Skeletal muscle tissue (tissue), 4 donors: ENCODE results near the gene CELF4. TPM values are rescaled to one million over a fixed set of nuclear protein-coding genes. Genes with fewer than 3 reads are reported as not detected.
"Not testable (repeated sequence)": the region's sequence is repeated elsewhere in the genome, so short reads cannot be mapped to it uniquely, and the experiment has no call there.

Experiments used
- H3K27ac ChIP-seq: one replicate; pipeline ENCODE4 v1.7.0; 2013; ENCODE audit warnings: mild to moderate bottlenecking, low read depth, low read length, inconsistent platforms
- H3K27me3 ChIP-seq, 3 donors: one replicate each; pipeline ENCODE4 v1.7.0; 2013; ENCODE audit warnings: low read length in 3 of 3; ENCODE audit not compliant: control insufficient read depth in 3 of 3, insufficient read depth in 3 of 3
- H3K36me3 ChIP-seq, 3 donors: one replicate each; pipeline ENCODE4 v1.7.0; 2013; ENCODE audit warnings: low read length in 3 of 3; ENCODE audit not compliant: control insufficient read depth in 3 of 3, insufficient read depth in 3 of 3
- H3K4me1 ChIP-seq, 3 donors: one replicate each; pipeline ENCODE4 v1.7.0; 2013; ENCODE audit warnings: low read length in 3 of 3, mild to moderate bottlenecking in 3 of 3; ENCODE audit not compliant: control insufficient read depth in 3 of 3, insufficient read depth in 3 of 3
- H3K4me3 ChIP-seq, 3 donors: one replicate each; pipeline ENCODE4 v1.7.0; 2013; ENCODE audit warnings: low read length in 3 of 3
- H3K9ac ChIP-seq, 3 donors: one replicate each; pipeline ENCODE4 v1.7.0; 2013; ENCODE audit warnings: low read length in 3 of 3, mild to moderate bottlenecking in 3 of 3, moderate library complexity in 2 of 3, low read depth in 1 of 3
- H3K9me3 ChIP-seq, 3 donors: one replicate each; pipeline ENCODE4 v1.7.0; 2013; ENCODE audit warnings: low read length in 3 of 3; ENCODE audit not compliant: control insufficient read depth in 3 of 3
- total RNA-seq: library from RNA; depleted of rRNA; stranded (reverse); fragments of >200 nt; gene quantifications from one replicate; pipeline ENCODE4 v1.2.3, GENCODE V29; 2014
- donor health status: Osteomylitis.

CELF4 gene
- total RNA-seq, 1 donor from 2014 or later: not detected

- Histone ChIP-seq H3K9me3 (no peaks in the 10 kb centered on the region), H3K36me3 (no peaks in the 10 kb centered on the region), H3K4me1 (peaks cover 0 to 7% (median 0%) of the 10 kb centered on the region in 3 donors), H3K4me3 (no peak overlapping the region), H3K27ac (no peak overlapping the region), H3K27me3 (peaks cover 4 to 34% (median 18%) of the 10 kb centered on the region in 3 donors), H3K9ac (no peak overlapping the region)
Measured at GRCh38 chr18:37364237-37364636, 201.4 kb downstream of the CELF4 start.

- H3K27ac ChIP-seq: no peak overlapping the region
- no peak overlapping the region for H3K4me3 ChIP-seq
- no peaks in the 10 kb centered on the region for H3K36me3 ChIP-seq
- peaks cover 0 to 7% (median 0%) of the 10 kb centered on the region in 3 donors for H3K4me1 ChIP-seq
- peaks cover 0 to 23% (median 8%) of the 10 kb centered on the region in 3 donors for H3K27me3 ChIP-seq
- H3K9me3 ChIP-seq: no peaks in the 10 kb centered on the region
- no peak overlapping the region for H3K9ac ChIP-seq
Measured at GRCh38 chr18:37362158-37362890, 203.3 kb downstream of the CELF4 start.

GRCh38 chr18:37361335-37362157, 204.1 kb downstream of the CELF4 start:
- no peaks in the 10 kb centered on the region for H3K36me3 ChIP-seq
- no peaks in the 10 kb centered on the region for H3K9me3 ChIP-seq
- peaks cover 0 to 7% (median 0%) of the 10 kb centered on the region in 3 donors for H3K4me1 ChIP-seq
- H3K9ac ChIP-seq: no peak overlapping the region
- no peak overlapping the region for H3K4me3 ChIP-seq
- H3K27ac ChIP-seq: no peak overlapping the region
- peaks cover 0 to 21% (median 7%) of the 10 kb centered on the region in 3 donors for H3K27me3 ChIP-seq

GRCh38 chr18:37358061-37358460, 207.5 kb downstream of the CELF4 start:
- not testable (repeated sequence) for H3K9ac ChIP-seq, H3K27ac ChIP-seq, H3K9me3 ChIP-seq, H3K4me1 ChIP-seq, H3K4me3 ChIP-seq, H3K36me3 ChIP-seq
- H3K27me3 ChIP-seq: peaks cover 0 to 14% (median 6%) of the 10 kb centered on the region in 3 donors

- no peaks in the 10 kb centered on the region for H3K9me3 ChIP-seq
- H3K9ac ChIP-seq: no peak overlapping the region
- no peak overlapping the region for H3K27ac ChIP-seq
- H3K4me3 ChIP-seq: no peak overlapping the region
- H3K36me3 ChIP-seq: no peaks in the 10 kb centered on the region
- no peaks in the 10 kb centered on the region for H3K4me1 ChIP-seq
- peaks cover 0 to 3% (median 2%) of the 10 kb centered on the region in 3 donors for H3K27me3 ChIP-seq
Measured at GRCh38 chr18:37355772-37356171, 209.8 kb downstream of the CELF4 start.

GRCh38 chr18:37351110-37351509, 214.5 kb downstream of the CELF4 start:
- Histone ChIP-seq H3K27ac (no peak overlapping the region), H3K9me3 (no peaks in the 10 kb centered on the region), H3K27me3 (peaks cover 0 to 14% (median 5%) of the 10 kb centered on the region in 3 donors), H3K9ac (no peak overlapping the region), H3K4me3 (no peak overlapping the region), H3K4me1 (no peaks in the 10 kb centered on the region), H3K36me3 (no peaks in the 10 kb centered on the region)

- H3K4me3 ChIP-seq: no peak overlapping the region
- no peaks in the 10 kb centered on the region for H3K4me1 ChIP-seq
- H3K27me3 ChIP-seq: peaks cover 9 to 33% (median 22%) of the 10 kb centered on the region in 3 donors
Measured at GRCh38 chr18:37348729-37349128, 216.9 kb downstream of the CELF4 start.

GRCh38 chr18:37346048-37346447, 219.6 kb downstream of the CELF4 start:
- no peaks in the 10 kb centered on the region for H3K36me3 ChIP-seq
- H3K27me3 ChIP-seq: peaks cover 12 to 38% (median 26%) of the 10 kb centered on the region in 3 donors
- no peaks in the 10 kb centered on the region for H3K9me3 ChIP-seq
- H3K9ac ChIP-seq: no peak overlapping the region
- peaks cover 0 to 4% (median 0%) of the 10 kb centered on the region in 3 donors for H3K4me1 ChIP-seq
- no peak overlapping the region for H3K27ac ChIP-seq
- H3K4me3 ChIP-seq: no peak overlapping the region

More at GRCh38 chr18:37348729-37349128, 216.9 kb downstream of the CELF4 start:
- Histone ChIP-seq H3K36me3 (no peaks in the 10 kb centered on the region), H3K9me3 (no peaks in the 10 kb centered on the region), H3K9ac (no peak overlapping the region), H3K27ac (no peak overlapping the region)

- H3K9me3 ChIP-seq: no peaks in the 10 kb centered on the region
- peaks cover 0 to 4% (median 0%) of the 10 kb centered on the region in 3 donors for H3K4me1 ChIP-seq
- no peak overlapping the region for H3K9ac ChIP-seq
- H3K27ac ChIP-seq: no peak overlapping the region
- peaks cover 16 to 38% (median 23%) of the 10 kb centered on the region in 3 donors for H3K27me3 ChIP-seq
- H3K36me3 ChIP-seq: no peaks in the 10 kb centered on the region
- no peak overlapping the region for H3K4me3 ChIP-seq
Measured at GRCh38 chr18:37343542-37343851, 222.1 kb downstream of the CELF4 start.
